ENCODE results near the gene COX17.

The COX17 gene

GRCh38 chr3:119649761-119650160 is 27.4 kb downstream of the COX17 start:
- H3K27ac ChIP-seq: no peak overlapping the region
- H3K4me1 ChIP-seq: peaks cover 0 to 15% (median 3%) of the 10 kb centered on the region in 4 donors

DNA sequence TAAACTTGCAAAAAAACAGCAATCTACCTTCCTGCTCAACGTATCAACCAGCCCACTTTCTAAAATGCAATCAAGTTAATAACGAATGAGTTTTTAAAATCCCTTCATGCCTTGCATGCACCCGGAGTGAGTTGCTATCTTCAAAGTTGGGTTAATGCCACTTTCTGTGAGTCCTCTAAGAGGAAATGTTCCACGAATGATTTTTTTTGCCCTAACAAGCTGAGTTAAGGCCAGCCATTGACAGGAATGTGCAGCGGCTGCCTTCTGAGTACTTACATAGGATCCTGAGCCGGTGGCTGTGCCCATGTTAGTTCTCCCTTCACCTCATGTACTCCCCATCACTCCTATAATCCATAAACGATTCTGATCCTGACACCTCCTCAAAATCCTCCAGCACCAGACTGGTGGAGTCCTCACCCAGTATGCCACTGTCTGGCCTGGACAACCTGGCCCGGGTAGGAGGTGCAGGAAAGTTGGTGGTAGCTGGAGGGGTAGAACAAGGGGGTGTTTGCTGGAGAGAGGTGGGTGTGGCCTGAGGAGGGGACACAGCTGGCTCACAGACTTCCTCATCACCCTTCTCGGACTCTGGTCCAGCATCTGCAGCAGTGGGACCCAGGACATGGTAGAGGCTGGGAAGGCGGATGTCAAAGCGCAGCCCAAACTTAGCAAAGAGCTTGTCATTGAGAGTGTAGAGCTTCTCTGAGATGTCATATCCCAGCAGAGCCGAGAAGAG is 29.2 kb downstream of the COX17 start:
- DNase-seq: no peak
- Histone ChIP-seq H3K4me3 (no peak overlapping the region), H3K9me3 (no peaks in the 10 kb centered on the region), H3K27me3 (no peaks in the 10 kb centered on the region), H3K27ac (peak overlapping the region; percentile 55 to 59), H3K4me1 (peaks cover 0 to 15% (median 3%) of the 10 kb centered on the region in 4 donors), H3K36me3 (peaks cover 0 to 15% (median 0%) of the 10 kb centered on the region in 3 donors)
- intact Hi-C loops (cut with DNase I; ENCODE audit: low total_unique reads): loop anchor here (10.0 kb wide), 1 partner anchor 1627 kb away; no protein-coding TSS in a partner anchor
- no peak for TF ChIP-seq CTCF (IDR thresholded peaks at IDR 0.05)

More at GRCh38 chr3:119649761-119650160, 27.4 kb downstream of the COX17 start:
- TF ChIP-seq CTCF (IDR thresholded peaks at IDR 0.05): no peak
- peaks cover 0 to 13% (median 0%) of the 10 kb centered on the region in 3 donors for H3K36me3 ChIP-seq
- H3K9me3 ChIP-seq: no peaks in the 10 kb centered on the region
- no peak overlapping the region for H3K4me3 ChIP-seq
- H3K27me3 ChIP-seq: no peaks in the 10 kb centered on the region
- intact Hi-C loops (cut with DNase I; ENCODE audit: low total_unique reads): loop anchor here (10.0 kb wide), 1 partner anchor 1625 kb away; no protein-coding TSS in a partner anchor
- DNase-seq: no peak

GRCh38 chr3:119647171-119647570 is 30.0 kb downstream of the COX17 start:
- Histone ChIP-seq H3K9me3 (no peaks in the 10 kb centered on the region), H3K27me3 (no peaks in the 10 kb centered on the region), H3K4me3 (no peak overlapping the region), H3K27ac (peak overlapping the region; percentile 55 to 59), H3K4me1 (peaks cover 0 to 15% (median 3%) of the 10 kb centered on the region in 4 donors), H3K36me3 (peaks cover 2 to 18% (median 2%) of the 10 kb centered on the region in 3 donors)
- TF ChIP-seq CTCF (IDR thresholded peaks at IDR 0.05): no peak
- intact Hi-C loops (cut with DNase I; ENCODE audit: low total_unique reads): loop anchor here (10.0 kb wide), 1 partner anchor 1628 kb away; no protein-coding TSS in a partner anchor
- no peak for DNase-seq

- Histone ChIP-seq H3K4me3 (no peak overlapping the region), H3K27ac (no peak overlapping the region), H3K4me1 (peaks cover 0 to 15% (median 3%) of the 10 kb centered on the region in 4 donors), H3K36me3 (peaks cover 6 to 31% (median 12%) of the 10 kb centered on the region in 3 donors), H3K9me3 (no peaks in the 10 kb centered on the region), H3K27me3 (no peaks in the 10 kb centered on the region)
- intact Hi-C loops (cut with DNase I; ENCODE audit: low total_unique reads): loop anchor here (10.0 kb wide), 1 partner anchor 1629 kb away; no protein-coding TSS in a partner anchor
- DNase-seq: no peak
- TF ChIP-seq CTCF (IDR thresholded peaks at IDR 0.05): no peak
Measured at GRCh38 chr3:119645813-119646212, 31.4 kb downstream of the COX17 start.

DNA sequence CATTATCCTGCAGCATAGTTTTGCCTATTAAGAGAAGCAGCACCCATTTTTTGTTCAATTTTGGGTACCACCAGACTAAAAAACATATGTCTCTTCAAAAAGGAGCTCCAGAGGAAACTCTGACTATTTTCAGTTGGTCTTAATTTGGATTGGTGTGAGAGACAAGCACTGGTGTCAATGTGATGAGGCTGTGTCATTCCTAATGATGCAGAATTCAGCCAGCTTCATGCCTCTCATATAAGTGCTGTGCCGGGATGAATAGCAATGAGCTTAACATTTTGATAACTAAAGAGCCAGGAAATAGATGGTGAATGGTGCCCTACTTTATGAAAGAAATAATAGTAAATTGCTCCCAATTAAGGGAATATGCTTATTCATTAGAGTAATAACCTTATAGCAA is 32.7 kb downstream of the COX17 start:
- H3K27me3 ChIP-seq: no peaks in the 10 kb centered on the region

More for the DNA sequence above, 32.7 kb downstream of the COX17 start:
- Histone ChIP-seq H3K9me3 (no peaks in the 10 kb centered on the region), H3K4me3 (no peak overlapping the region), H3K27ac (no peak overlapping the region), H3K4me1 (peaks cover 0 to 15% (median 3%) of the 10 kb centered on the region in 4 donors), H3K36me3 (peaks cover 6 to 31% (median 12%) of the 10 kb centered on the region in 3 donors)
- intact Hi-C loops (cut with DNase I; ENCODE audit: low total_unique reads): loop anchor here (10.0 kb wide), 1 partner anchor 1630 kb away; no protein-coding TSS in a partner anchor
- TF ChIP-seq CTCF (IDR thresholded peaks at IDR 0.05): no peak
- no peak for DNase-seq
